HepG2 (cell line): Measurements from ENCODE around the gene NAV3.

Source experiments
- ATAD3A ChIP-seq: sonication (generic); formaldehyde crosslinking; IDR thresholded peaks from 2 replicates; pipeline ENCODE4 v1.4.0; 2020; ENCODE audit warnings: missing genetic modification reagents
- BHLHE40 ChIP-seq: IDR thresholded peaks from 2 replicates; pipeline ENCODE4 v1.6.1; 2011; ENCODE audit warnings: low read length, improper control_type of control experiment
- CHD2 ChIP-seq: IDR thresholded peaks from 2 replicates; pipeline ENCODE4 v1.6.1; 2011; ENCODE audit warnings: low read depth, low read length, improper control_type of control experiment
- FLYWCH1 ChIP-seq: sonication (generic); formaldehyde crosslinking; IDR thresholded peaks from 2 replicates; pipeline ENCODE4 v1.8.1; 2023; ENCODE audit warnings: mild to moderate bottlenecking, missing genetic modification reagents
- KLF16 ChIP-seq, 2 experiments: sonication (generic) in 1 of 2; formaldehyde crosslinking in 1 of 2; IDR thresholded peaks; 2 replicates each; pipeline versions ENCODE4 v1.6.1 to v1.8.0; 2016 to 2023; ENCODE audit warnings: missing genetic modification reagents in 2 of 2, missing compliant biosample characterization in 1 of 2
- PATZ1 ChIP-seq: sonication (generic); formaldehyde crosslinking; IDR thresholded peaks from 2 replicates; pipeline ENCODE4 v1.4.0; 2020; ENCODE audit warnings: missing genetic modification reagents
- REST ChIP-seq, 2 experiments: IDR thresholded peaks; 2 replicates each; pipeline ENCODE4 v1.6.1; 2011 to 2012; ENCODE audit warnings: low read length in 2 of 2, borderline replicate concordance in 1 of 2, low read depth in 1 of 2, mild to moderate bottlenecking in 1 of 2, moderate library complexity in 1 of 2
- RNF2 ChIP-seq: fragments of 450-650 bp; conservative IDR thresholded peaks from 2 replicates; pipeline ENCODE4 v1.6.1; 2016; ENCODE audit warnings: low read depth
- U2AF1 ChIP-seq: fragments of 200-400 bp; formaldehyde crosslinking; optimal IDR thresholded peaks from 2 replicates; pipeline ENCODE3; 2017; ENCODE audit warnings: mild to moderate bottlenecking, low read depth, low read length
- ZNF274 ChIP-seq: sonication (generic); formaldehyde crosslinking; IDR thresholded peaks from 2 replicates; pipeline ENCODE4 v1.5.1; 2020; ENCODE audit warnings: mild to moderate bottlenecking, missing genetic modification reagents
- ZNF441 ChIP-seq: sonication (generic); formaldehyde crosslinking; IDR thresholded peaks from 2 replicates; pipeline ENCODE4 v1.7.0; 2021; ENCODE audit warnings: missing genetic modification reagents, borderline replicate concordance
- TF ChIP-seq, protein P1 (sequence below): sonication (generic); formaldehyde crosslinking; IDR thresholded peaks from 2 replicates; pipeline ENCODE4 v1.8.0; 2022; ENCODE audit warnings: missing genetic modification reagents, mild to moderate bottlenecking, inconsistent platforms, borderline replicate concordance
- TF ChIP-seq, protein P2 (sequence below): sonication (generic); formaldehyde crosslinking; IDR thresholded peaks from 2 replicates; pipeline ENCODE4 v1.5.1; 2020; ENCODE audit warnings: mild to moderate bottlenecking, missing genetic modification reagents, borderline replicate concordance

DNA sequence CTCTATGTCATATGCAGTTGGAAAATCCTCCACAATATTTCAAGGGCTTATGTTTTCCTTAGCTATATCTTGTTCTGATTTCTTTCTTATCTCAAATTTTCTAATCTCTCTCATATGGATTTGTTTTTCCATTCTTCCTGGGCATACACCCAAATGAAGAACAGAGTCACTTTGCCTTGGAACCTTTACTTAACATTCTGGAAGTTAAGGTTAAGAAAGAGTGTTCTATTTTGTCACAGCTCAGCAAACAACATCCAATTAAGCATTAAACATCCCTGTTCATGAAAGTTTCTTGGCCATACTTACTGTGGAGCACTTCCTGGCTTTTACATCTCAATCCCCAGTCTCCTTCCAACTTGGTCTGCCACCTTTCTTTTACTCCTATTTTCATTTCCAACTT lies 5.3 kb downstream of the NAV3 start:
- TF ChIP-seq U2AF1 = no peak
- no peak for TF ChIP-seq ZNF274 (CRISPR knock-in tag)
- no peak for TF ChIP-seq PATZ1 (CRISPR knock-in tag)
- TF ChIP-seq FLYWCH1 (CRISPR knock-in tag) = no peak
- TF ChIP-seq, protein P1, sequence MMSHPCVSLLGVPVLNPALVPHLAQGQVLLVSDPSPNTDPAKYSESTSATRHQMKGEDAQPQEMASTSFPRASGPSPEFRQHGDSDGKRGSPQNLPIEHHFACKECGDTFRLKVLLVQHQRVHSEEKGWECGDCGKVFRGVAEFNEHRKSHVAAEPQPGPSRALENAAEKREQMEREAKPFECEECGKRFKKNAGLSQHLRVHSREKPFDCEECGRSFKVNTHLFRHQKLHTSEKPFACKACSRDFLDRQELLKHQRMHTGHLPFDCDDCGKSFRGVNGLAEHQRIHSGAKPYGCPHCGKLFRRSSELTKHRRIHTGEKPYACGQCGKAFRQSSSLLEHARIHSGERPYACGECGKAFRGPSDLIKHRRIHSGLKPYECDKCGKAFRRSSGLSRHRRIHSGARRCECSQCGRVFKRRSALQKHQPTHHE (CRISPR knock-in tag) = no peak
- no peak for TF ChIP-seq CHD2
- TF ChIP-seq RNF2 = no peak
- no peak for TF ChIP-seq BHLHE40
- no peak for TF ChIP-seq REST (IDR thresholded peaks at IDR 0.05; ENCODE audit: borderline replicate concordance in 1 of 2, low read depth in 1 of 2, low read length in 2 of 2)
- no peak for TF ChIP-seq KLF16 (CRISPR knock-in tag; IDR thresholded peaks at IDR 0.05)
- no peak for TF ChIP-seq ZNF441
- TF ChIP-seq ATAD3A (CRISPR knock-in tag) = no peak
- TF ChIP-seq, protein P2, sequence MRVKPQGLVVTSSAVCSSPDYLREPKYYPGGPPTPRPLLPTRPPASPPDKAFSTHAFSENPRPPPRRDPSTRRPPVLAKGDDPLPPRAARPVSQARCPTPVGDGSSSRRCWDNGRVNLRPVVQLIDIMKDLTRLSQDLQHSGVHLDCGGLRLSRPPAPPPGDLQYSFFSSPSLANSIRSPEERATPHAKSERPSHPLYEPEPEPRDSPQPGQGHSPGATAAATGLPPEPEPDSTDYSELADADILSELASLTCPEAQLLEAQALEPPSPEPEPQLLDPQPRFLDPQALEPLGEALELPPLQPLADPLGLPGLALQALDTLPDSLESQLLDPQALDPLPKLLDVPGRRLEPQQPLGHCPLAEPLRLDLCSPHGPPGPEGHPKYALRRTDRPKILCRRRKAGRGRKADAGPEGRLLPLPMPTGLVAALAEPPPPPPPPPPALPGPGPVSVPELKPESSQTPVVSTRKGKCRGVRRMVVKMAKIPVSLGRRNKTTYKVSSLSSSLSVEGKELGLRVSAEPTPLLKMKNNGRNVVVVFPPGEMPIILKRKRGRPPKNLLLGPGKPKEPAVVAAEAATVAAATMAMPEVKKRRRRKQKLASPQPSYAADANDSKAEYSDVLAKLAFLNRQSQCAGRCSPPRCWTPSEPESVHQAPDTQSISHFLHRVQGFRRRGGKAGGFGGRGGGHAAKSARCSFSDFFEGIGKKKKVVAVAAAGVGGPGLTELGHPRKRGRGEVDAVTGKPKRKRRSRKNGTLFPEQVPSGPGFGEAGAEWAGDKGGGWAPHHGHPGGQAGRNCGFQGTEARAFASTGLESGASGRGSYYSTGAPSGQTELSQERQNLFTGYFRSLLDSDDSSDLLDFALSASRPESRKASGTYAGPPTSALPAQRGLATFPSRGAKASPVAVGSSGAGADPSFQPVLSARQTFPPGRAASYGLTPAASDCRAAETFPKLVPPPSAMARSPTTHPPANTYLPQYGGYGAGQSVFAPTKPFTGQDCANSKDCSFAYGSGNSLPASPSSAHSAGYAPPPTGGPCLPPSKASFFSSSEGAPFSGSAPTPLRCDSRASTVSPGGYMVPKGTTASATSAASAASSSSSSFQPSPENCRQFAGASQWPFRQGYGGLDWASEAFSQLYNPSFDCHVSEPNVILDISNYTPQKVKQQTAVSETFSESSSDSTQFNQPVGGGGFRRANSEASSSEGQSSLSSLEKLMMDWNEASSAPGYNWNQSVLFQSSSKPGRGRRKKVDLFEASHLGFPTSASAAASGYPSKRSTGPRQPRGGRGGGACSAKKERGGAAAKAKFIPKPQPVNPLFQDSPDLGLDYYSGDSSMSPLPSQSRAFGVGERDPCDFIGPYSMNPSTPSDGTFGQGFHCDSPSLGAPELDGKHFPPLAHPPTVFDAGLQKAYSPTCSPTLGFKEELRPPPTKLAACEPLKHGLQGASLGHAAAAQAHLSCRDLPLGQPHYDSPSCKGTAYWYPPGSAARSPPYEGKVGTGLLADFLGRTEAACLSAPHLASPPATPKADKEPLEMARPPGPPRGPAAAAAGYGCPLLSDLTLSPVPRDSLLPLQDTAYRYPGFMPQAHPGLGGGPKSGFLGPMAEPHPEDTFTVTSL (CRISPR knock-in tag) = no peak
